K562 treated with DMSO at 1 percent for 4 hours (cell line): ENCODE measurements around the gene CSTPP1. TPM values are rescaled to one million over a fixed set of nuclear protein-coding genes. Genes with fewer than 3 reads are reported as not detected.

ENCODE experiments used
- total RNA-seq: library from RNA; unstranded; fragments of 300-600 nt; gene quantifications from 2 replicates; pipeline ENCODE4 v1.2.3, GENCODE V29; 2022; ENCODE audit not compliant: insufficient read depth

Gene CSTPP1
- total RNA-seq = 15.5 and 22.9 TPM in 2 replicates

GRCh38 chr11:46936138-46937110 is at the start of gene CSTPP1:
TSS of gene CSTPP1 (plus strand) at chr11:46936761. CDS start at chr11:46936806, 45 bp downstream.

GRCh38 chr11:46918083-46918787 is 18.3 kb upstream of the CSTPP1 start, which contains the start of gene LRP4:
TSS of gene LRP4 (minus strand) at chr11:46918550. CDS start at chr11:46918379, 171 bp downstream.

GRCh38 chr11:47176328-47177228 is 240.0 kb downstream of the CSTPP1 start, which contains the start of gene ARFGAP2:
TSS of gene ARFGAP2 (minus strand) at chr11:47176879. CDS start at chr11:47176853, 26 bp downstream.

GRCh38 chr11:47186076-47186699 is 249.6 kb downstream of the CSTPP1 start, which contains the start of gene PACSIN3:
TSS of gene PACSIN3 (minus strand) at chr11:47186434. CDS start at chr11:47182727, 3,707 bp downstream.

Other genes with a start within 250 kb of the CSTPP1 start
- gene ARHGAP1, start 236.1 kb upstream of the CSTPP1 start, total RNA-seq = 17.1 and 19.5 TPM in 2 replicates
- gene ZNF408, start 235.7 kb upstream of the CSTPP1 start, total RNA-seq = 13.9 and 20.2 TPM in 2 replicates
- gene F2, start 217.5 kb upstream of the CSTPP1 start, total RNA-seq = not detected in 2 replicates
- 55.7 and 60.6 TPM in 2 replicates for gene CKAP5, start 90.5 kb upstream of the CSTPP1 start, total RNA-seq
- not detected in 2 replicates for gene LRP4, start 18.2 kb upstream of the CSTPP1 start, total RNA-seq
- gene ARFGAP2, start 240.1 kb downstream of the CSTPP1 start, total RNA-seq = 65.4 and 97.1 TPM in 2 replicates
- 5.1 and 7.0 TPM in 2 replicates for gene PACSIN3, start 249.7 kb downstream of the CSTPP1 start, total RNA-seq